ENCODE measurements around the gene GABRR1.

The GABRR1 gene

DNA sequence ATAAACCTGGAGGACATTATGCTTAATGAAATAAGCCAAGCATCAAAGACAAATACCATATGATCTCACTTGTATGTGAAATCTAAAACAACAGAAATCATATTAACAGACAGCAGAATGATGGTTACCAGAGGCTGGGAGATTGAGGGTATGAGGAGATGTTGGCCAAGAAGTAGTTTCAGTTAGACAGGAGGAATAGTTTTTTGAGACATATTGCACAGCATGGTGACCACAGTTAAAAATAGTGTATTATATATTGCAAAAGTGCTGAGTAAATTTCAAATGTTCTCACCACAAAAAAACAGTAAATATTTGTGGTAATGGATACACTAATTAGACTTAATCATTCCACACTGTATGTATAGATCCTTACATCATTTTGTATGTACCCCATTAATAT lies 1.8 kb downstream of the GABRR1 start:
- DNase-seq (ENCODE audit: low spot score), result no peak

DNA sequence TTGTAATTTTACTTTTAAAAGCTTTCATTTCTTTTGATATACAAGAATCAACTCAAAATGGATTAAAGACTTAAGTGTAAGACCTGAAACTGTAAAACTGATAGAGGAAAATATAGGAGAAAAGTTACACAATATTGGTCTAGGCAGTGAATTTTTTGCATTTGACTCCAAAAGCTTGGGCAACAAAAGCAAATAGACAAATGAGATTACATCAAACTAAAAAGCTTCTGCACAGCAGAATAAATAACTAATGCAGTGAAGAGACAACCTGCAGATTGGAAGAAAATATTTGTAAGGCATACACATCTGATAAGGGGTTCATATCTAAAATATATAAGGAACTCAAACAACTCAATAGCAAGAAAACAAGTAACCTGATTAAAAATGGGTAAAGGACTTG lies 3.0 kb downstream of the GABRR1 start:
- no peak for DNase-seq (ENCODE audit: low spot score)

DNA sequence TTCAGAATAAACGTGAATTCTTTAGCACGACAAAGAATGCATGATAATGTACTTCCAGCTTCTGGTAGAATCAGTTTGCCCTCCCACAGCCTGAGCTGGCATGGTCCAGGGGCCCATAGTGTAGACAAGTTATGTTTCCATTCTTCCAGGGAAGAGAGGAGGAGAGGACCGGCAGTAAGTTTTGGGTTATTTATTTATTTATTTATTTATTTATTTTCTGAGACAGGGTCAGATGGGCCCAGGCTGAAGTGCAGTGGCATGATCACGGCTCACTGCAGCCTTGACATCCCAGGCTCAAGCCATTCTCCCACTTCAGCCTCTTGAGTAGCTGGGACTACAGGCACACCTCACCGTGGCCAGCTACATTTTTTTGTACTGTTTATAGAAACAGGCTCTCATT lies 4.7 kb downstream of the GABRR1 start:
- DNase-seq (ENCODE audit: low spot score), result no peak

DNA sequence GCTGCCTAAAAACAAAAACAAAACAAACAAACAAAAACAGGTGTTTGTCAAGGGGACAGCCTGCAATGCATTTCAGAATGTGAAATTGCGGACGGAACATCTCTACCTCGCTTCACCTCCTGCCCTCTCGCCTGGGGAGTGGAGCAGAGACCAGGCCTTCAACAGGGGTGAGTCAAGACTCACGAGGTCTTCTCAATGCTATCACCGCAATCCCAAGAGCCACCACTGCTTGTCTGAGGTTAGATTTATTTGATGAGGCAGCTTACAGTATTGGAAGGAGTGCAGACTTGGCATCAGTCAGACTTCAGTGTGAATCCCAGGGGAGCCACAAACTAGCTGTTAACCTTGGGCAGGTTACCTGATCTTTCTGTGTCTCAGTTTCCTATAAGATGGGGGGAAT lies 7.7 kb downstream of the GABRR1 start:
- no peak for DNase-seq (ENCODE audit: low spot score)

DNA sequence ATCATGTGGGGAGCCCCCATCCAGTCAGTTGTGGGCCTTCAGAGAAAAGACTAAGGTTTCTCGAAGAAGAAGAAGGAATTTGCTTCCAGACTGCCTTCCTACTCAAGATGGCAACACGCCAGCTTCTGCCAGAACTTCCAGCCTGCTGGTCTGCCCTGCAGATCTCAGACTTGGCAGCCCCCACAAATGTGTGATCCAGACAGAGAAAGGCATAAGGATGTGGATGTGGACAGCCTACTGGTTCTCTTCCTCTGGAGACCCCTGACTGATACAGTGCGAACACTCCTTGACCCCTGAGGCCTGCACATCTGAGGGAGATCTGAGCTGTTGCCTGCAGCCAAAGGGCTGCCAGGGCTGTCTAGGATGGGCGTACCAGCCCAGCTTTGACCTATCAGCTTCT lies 8.6 kb downstream of the GABRR1 start:
- DNase-seq (ENCODE audit: low spot score), result no peak

- DNase-seq (ENCODE audit: low spot score), result no peak
Measured at GRCh38 chr6:89205819-89206218, 11.3 kb downstream of the GABRR1 start.

DNA sequence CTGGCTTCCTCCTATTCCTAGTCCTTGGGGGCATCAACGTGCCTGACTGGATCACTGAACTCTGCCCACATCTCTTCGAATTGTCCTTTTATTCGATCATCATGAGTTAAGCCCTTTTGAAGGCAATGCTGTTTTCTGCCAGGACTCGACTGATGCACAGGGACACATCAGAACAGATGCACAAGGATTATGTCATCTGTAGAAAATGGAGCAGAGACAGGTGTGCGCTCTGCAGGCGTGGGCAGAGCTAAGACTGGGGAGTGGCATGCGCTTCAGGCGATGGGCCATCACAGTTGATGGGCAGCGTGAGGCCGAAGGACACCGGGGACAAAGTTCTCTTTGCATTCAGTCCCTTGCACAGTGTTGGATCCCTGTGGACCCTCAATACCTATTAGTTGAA lies 13.1 kb downstream of the GABRR1 start:
- no peak for DNase-seq (ENCODE audit: low spot score)

- DNase-seq (ENCODE audit: low spot score), result no peak
Measured at GRCh38 chr6:89200706-89201215, 16.4 kb downstream of the GABRR1 start.

DNA sequence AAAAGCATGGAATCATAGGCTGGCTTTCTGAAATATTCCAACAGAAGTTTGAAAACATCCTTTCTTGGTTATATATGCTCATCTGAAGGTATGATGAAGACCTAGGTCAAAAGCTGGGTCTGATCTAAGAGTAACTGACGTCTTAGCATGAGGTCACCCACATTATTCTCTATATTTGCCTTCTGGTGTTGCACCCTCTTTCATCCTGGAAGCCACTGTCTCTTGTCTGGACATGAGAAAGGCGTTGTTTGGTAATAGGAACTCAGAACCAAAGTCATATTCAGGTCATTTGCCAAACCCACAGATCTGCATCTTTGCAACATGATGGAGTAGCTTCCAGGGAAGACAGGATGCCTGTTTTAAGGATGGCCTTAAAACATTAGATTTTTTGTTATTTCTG lies 17.6 kb downstream of the GABRR1 start:
- DNase-seq (ENCODE audit: low spot score), result no peak

- no peak for DNase-seq (ENCODE audit: low spot score)
Measured at GRCh38 chr6:89198235-89198634, 18.9 kb downstream of the GABRR1 start.

DNA sequence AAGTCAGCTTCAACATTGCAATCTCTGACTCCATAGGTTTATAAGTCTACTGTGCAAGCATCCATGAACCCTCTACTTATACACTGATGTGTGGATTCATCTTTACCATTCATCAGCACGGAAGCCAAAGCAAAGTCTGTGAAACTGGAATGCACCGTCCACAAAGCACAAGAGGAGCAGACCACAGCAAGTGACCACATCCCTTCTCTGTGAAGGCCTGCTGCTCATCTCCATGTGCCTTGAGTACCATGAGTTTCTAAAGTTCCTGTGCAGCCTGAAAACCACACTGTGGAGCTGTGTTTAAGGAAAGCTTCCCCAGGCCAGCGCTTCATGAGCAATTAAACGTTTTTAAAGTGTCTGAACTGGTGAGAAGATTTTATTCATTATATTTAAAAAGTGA lies 20.0 kb downstream of the GABRR1 start:
- no peak for DNase-seq (ENCODE audit: low spot score)

GRCh38 chr6:89194559-89194958 lies 22.6 kb downstream of the GABRR1 start:
- DNase-seq (ENCODE audit: low spot score), result no peak

DNA sequence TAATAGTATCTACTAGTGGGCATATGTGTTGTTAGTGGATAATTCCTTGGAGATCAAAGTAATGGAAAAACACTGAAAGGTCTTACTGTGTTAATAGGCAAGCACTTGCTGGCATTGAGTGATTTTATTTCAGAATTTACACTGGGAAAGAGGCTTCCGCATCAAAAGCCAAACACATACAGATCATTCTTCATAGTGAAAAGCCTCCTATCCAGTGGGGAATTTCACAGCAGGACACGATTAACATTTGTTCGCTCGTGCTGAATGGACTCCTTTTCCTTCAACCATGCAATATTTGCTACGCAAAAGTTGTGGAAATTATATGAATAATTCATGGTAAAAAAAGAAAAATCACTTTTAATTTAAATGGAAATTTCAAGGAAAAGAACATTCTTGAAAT lies 26.4 kb downstream of the GABRR1 start:
- no peak for DNase-seq (ENCODE audit: low spot score)

- no peak for DNase-seq (ENCODE audit: low spot score)
Measured at GRCh38 chr6:89187504-89187903, 29.7 kb downstream of the GABRR1 start.

GRCh38 chr6:89186762-89187161 lies 30.4 kb downstream of the GABRR1 start:
- no peak for DNase-seq (ENCODE audit: low spot score)

GRCh38 chr6:89184344-89184743 lies 32.8 kb downstream of the GABRR1 start:
- DNase-seq (ENCODE audit: low spot score), result no peak

DNA sequence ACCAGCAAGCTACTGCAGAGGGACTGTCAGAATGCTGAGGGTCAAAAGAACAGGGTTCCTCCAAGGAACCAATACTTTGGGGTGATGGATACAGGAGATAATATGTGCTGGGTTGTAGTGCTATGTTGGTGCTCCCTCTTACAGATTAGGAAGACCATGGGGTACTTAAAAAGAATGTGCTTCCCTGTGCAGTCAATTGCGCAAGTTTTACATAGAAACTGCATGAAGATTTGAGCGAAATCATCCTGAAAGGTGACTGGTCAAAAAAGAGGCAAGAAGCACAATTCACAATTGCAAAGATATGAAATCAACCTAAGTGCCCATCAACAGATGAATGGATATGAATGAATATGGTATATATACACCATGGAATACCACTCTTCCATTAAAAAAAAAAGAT lies 33.9 kb downstream of the GABRR1 start:
- no peak for DNase-seq (ENCODE audit: low spot score)

- DNase-seq (ENCODE audit: low spot score), result no peak
Measured at GRCh38 chr6:89180971-89181370, 36.2 kb downstream of the GABRR1 start.

DNA sequence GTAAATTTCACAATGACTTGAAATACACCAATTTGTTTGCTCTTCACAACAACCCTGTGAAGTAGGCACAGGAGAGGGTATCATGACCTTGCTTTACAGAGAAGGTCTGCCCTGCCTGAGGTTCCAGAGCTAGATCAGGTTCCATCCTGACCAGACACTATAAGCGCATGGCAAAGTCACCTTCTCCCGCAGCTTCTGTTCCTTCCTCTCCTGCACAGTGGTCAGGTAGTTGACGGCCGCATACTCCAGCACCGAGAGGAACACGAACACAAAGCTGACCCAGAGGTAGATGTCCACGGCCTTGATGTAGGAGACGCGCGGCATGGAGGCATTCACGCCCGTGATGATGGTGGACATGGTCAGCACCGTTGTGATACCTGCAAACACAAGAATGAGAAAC lies 37.0 kb downstream of the GABRR1 start:
- no peak for DNase-seq (ENCODE audit: low spot score)

DNA sequence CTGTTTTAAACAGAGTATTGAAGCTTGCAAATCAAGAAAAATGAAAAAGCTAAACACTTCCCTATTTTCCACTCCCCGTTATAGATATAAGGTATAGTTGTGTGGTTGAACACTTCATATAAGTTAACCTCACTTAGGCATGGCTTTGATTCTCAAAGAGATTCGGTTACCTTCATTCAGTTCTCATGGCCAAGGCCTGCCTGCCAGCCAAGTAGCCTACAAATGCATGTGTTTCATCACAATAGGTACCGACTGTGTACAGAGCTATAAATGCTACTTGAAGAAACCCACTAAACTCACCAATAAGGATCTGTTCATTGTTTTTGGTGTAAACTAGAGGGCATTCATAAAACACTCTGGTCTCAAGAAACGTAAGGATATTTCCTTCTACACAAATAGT lies 43.5 kb downstream of the GABRR1 start:
- DNase-seq (ENCODE audit: low spot score), result no peak

GRCh38 chr6:89172131-89172530 lies 45.0 kb downstream of the GABRR1 start:
- no peak for DNase-seq (ENCODE audit: low spot score)

GRCh38 chr6:89162047-89162371 lies 55.1 kb downstream of the GABRR1 start:
- DNase-seq (ENCODE audit: low spot score), result no peak

DNA sequence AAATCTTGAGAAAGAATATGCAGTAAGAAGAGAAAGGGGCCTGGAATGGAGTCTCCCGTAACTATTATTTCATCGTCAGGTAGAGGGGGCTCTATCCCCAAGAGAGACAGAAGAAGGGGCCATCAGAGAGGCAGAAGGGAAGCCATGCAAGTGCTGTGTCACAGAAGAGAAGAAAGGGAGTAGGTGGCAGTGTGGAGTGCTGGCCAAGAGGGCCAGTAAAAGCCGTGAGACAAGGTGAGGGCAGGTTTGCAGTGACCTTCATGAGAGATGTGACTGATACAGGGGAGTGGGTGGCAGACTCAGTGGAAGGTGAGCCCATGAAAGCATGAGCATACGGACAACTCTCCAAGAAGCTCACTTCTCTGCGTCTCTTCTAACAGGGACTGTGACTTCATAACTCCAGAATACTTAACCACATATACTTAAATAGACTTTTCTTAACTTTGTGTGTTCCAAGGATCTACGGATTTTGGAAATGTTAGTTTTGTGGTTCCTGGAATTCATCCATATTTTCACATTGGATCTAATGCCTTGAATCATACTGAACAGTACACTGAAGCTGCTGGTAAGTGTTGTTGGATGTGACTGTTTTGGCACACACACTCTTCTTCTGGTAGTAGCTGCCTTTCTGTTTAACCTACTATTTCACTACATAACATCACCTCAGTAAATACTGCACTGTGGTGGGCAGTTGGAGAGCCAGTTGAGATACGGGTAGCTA lies 55.7 kb downstream of the GABRR1 start:
- DNase-seq (ENCODE audit: low spot score), result no peak

DNA sequence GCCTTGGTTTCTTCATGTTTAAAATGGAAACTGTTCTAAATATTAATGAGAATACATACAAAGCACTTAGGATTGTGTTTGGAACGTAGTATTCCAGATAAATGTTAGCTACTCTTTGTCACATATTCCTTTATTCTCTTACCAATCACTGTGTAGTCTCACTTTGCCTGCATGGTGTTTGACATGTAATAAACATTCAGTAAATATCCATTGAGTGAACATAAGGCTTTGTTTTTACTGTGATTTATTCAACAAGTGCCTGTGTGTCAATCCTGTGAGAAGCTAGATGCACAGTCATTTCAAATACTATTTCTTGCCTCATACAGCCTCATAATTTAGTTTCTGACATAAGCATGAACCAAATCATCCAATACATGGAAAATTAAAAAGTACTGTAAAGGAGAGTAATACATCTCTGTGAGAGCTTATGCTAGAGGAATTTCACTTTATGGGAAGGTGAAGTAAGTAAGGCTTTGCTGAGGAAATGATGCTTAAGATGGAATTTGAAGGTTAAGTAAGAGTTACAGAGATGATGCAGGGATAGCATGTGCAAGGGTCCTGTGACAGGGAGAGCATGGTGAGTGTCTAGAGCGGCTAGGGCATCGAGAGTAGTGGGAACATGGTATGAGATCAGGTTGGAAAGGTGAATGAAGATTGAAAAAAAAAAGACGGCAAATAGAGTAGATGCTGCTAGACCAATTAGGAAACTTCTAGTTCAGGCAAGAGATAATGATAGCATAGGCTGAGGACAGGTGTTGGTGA lies 56.6 kb downstream of the GABRR1 start:
- no peak for DNase-seq (ENCODE audit: low spot score)

All from kidney tubule cell (primary cell).